Body of pancreas (tissue), 4 donors: ENCODE results near the gene NCAM1. TPM values are rescaled to one million over a fixed set of nuclear protein-coding genes. Genes with fewer than 3 reads are reported as not detected.

Source experiments
- ATAC-seq: fragments of 150-250 bp; one replicate; pipeline ENCODE4 v1.9.1; 2016
- DNase-seq, 4 donors: peaks; one replicate each; pipeline ENCODE4 v3.0.0-alpha.2; 2019
- H3K27ac ChIP-seq, 4 donors: fragments of 200-600 bp; sonication (generic); 1 replicate in 3 of 4; 2 replicates in 1 of 4; pipeline versions ENCODE4 v1.5.1 to v1.6.1; 2016 to 2019; ENCODE audit warnings: mild to moderate bottlenecking in 1 of 4, mixed read lengths in 1 of 4, moderate library complexity in 1 of 4
- H3K27me3 ChIP-seq, 2 donors: fragments of 200-600 bp; sonication (generic); one replicate each; pipeline ENCODE4 v1.6.0; 2016; ENCODE audit warnings: mild to moderate bottlenecking in 1 of 2
- H3K36me3 ChIP-seq, 2 donors: fragments of 200-600 bp; sonication (generic); replicated peaks in 1 of 2; 2 replicates each; pipeline ENCODE4 v1.5.1; 2016; ENCODE audit warnings: low read depth in 2 of 2; ENCODE audit not compliant: insufficient read depth in 1 of 2
- H3K4me1 ChIP-seq: fragments of 200-600 bp; sonication (generic); one replicate; pipeline ENCODE4 v1.6.0; 2016
- H3K4me3 ChIP-seq, 2 donors: fragments of 200-600 bp; sonication (generic); 1 replicate in 1 of 2; 2 replicates in 1 of 2; pipeline ENCODE4 v1.5.1; 2016 to 2019
- H3K9me3 ChIP-seq, 3 donors: fragments of 200-600 bp; sonication (generic); 1 replicate in 2 of 3; 2 replicates in 1 of 3; pipeline ENCODE4 v1.5.1; 2016
- CTCF ChIP-seq, 7 experiments: fragments of 450-650 bp in 4 of 7; fragments of 200-600 bp in 3 of 7; sonication (generic) in 3 of 7; IDR thresholded peaks; one replicate each; pipeline ENCODE4 v1.5.1; 2016 to 2019; ENCODE audit warnings: antibody characterized with exemption in 7 of 7
- POLR2A ChIP-seq, 3 donors: fragments of 450-650 bp; IDR thresholded peaks; one replicate each; pipeline ENCODE4 v1.6.1; 2016; ENCODE audit warnings: antibody characterized with exemption in 3 of 3, mild to moderate bottlenecking in 2 of 3
- WGBS, 2 donors: methylation state at CpG; one replicate each; pipeline ENCODE4 v1.1.5; 2017; 5-methylcytosine and 5-hydroxymethylcytosine counted together
- intact Hi-C: fragments of 100-400 bp; cut with DNase I; formaldehyde crosslinking; loops from one replicate; pipeline ENCODE4 v1.15.1; 2023
- total RNA-seq, 2 donors: library from RNA; depleted of rRNA; stranded (reverse); fragments of >200 nt; gene quantifications; one replicate each; pipeline ENCODE4 v1.1.0, GENCODE V29; 2016

NCAM1 gene
- total RNA-seq, 2 donors from 2014 or later: 10.1 to 26.0 TPM

- H3K4me1 ChIP-seq: no peaks in the 10 kb centered on the region
Observed at GRCh38 chr11:113114705-113115027, 153.4 kb downstream of the NCAM1 start.

GRCh38 chr11:113118104-113118503, 156.9 kb downstream of the NCAM1 start:
- Histone ChIP-seq H3K27ac (no peak overlapping the region), H3K4me3 (no peak overlapping the region), H3K4me1 (no peaks in the 10 kb centered on the region), H3K9me3 (no peaks in the 10 kb centered on the region), H3K27me3 (peaks cover 0 to 3% of the 10 kb centered on the region in 2 donors), H3K36me3 (no peaks in the 10 kb centered on the region)
- ATAC-seq: no peak
- WGBS, 2 donors: 80 to 81% methylated on average over 1 of the region's 1 CpG
- no peak for DNase-seq
- intact Hi-C loops: loop anchor here (10.0 kb wide), 1 partner anchor 533 kb away; no protein-coding TSS in a partner anchor
- TF ChIP-seq POLR2A (IDR thresholded peaks at IDR 0.05): no peak
- no peak for TF ChIP-seq CTCF (IDR thresholded peaks at IDR 0.05)

More at GRCh38 chr11:113114705-113115027, 153.4 kb downstream of the NCAM1 start:
- no peaks in the 10 kb centered on the region for H3K36me3 ChIP-seq
- no peak overlapping the region for H3K4me3 ChIP-seq
- H3K27ac ChIP-seq: no peak overlapping the region
- TF ChIP-seq POLR2A (IDR thresholded peaks at IDR 0.05) (no peak), CTCF (IDR thresholded peaks at IDR 0.05) (no peak)
- ATAC-seq (no peak), DNase-seq (no peak)
- 37 to 45% methylated on average over 3 of the region's 3 CpGs for WGBS, 2 donors
- H3K9me3 ChIP-seq: no peaks in the 10 kb centered on the region
- intact Hi-C loops: loop anchor here (10.0 kb wide), 1 partner anchor 530 kb away; no protein-coding TSS in a partner anchor
- H3K27me3 ChIP-seq: no peaks in the 10 kb centered on the region

- Histone ChIP-seq H3K4me1 (no peaks in the 10 kb centered on the region), H3K27me3 (peaks cover 0 to 6% of the 10 kb centered on the region in 2 donors), H3K27ac (no peak overlapping the region), H3K9me3 (no peaks in the 10 kb centered on the region), H3K36me3 (no peaks in the 10 kb centered on the region), H3K4me3 (no peak overlapping the region)
- ATAC-seq (no peak), DNase-seq (no peak)
- whole genome bisulfite sequencing, 2 donors: 69 to 87% methylated on average over 3 of the region's 3 CpGs
- no peak for TF ChIP-seq CTCF (IDR thresholded peaks at IDR 0.05)
- TF ChIP-seq POLR2A (IDR thresholded peaks at IDR 0.05): no peak
- intact Hi-C loops: loop anchor here (10.0 kb wide), 1 partner anchor 534 kb away; no protein-coding TSS in a partner anchor
Observed at GRCh38 chr11:113119074-113119473, 157.9 kb downstream of the NCAM1 start.

- no peak overlapping the region for H3K27ac ChIP-seq
- intact Hi-C loops: loop anchor here (10.0 kb wide), 1 partner anchor 535 kb away; no protein-coding TSS in a partner anchor
- DNase-seq (no peak), ATAC-seq (no peak)
- no peaks in the 10 kb centered on the region for H3K36me3 ChIP-seq
- no peak overlapping the region for H3K4me3 ChIP-seq
- TF ChIP-seq POLR2A (IDR thresholded peaks at IDR 0.05): no peak
- TF ChIP-seq CTCF (IDR thresholded peaks at IDR 0.05): no peak
- 72 to 76% methylated on average over 4 of the region's 4 CpGs for WGBS, 2 donors
- peaks cover 0 to 6% of the 10 kb centered on the region in 2 donors for H3K27me3 ChIP-seq
- no peaks in the 10 kb centered on the region for H3K9me3 ChIP-seq
- H3K4me1 ChIP-seq: no peaks in the 10 kb centered on the region
Observed at GRCh38 chr11:113119966-113120736, 158.9 kb downstream of the NCAM1 start.

DNA sequence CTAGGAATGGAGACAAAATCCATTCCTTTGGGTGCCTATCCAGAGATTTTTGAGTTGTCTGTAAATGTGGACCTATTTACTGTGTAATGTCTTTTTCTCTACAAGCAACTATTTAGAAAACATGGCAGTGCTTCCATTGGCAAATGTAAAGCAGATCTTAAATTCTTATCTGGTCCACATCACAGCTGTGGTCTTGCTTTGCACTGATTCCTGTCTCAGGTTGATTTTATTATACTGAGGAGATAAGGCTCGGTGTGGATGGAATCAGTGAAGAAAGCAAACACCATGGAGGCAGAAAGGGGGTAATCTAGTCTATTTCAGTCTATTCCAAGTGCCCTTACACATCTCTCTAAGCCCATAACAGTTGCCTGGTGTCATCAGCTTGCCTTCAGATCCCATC, 160.5 kb downstream of the NCAM1 start:
- peaks cover 0 to 6% of the 10 kb centered on the region in 2 donors for H3K27me3 ChIP-seq
- intact Hi-C loops: no loop called here
- no peak for ATAC-seq

More for the DNA sequence above, 160.5 kb downstream of the NCAM1 start:
- 26 to 33% methylated on average over 1 of the region's 1 CpG for WGBS, 2 donors
- Histone ChIP-seq H3K27ac (no peak overlapping the region), H3K36me3 (no peaks in the 10 kb centered on the region), H3K9me3 (no peaks in the 10 kb centered on the region), H3K4me3 (no peak overlapping the region), H3K4me1 (no peaks in the 10 kb centered on the region)
- DNase-seq: no peak
- no peak for TF ChIP-seq CTCF (IDR thresholded peaks at IDR 0.05)
- TF ChIP-seq POLR2A (IDR thresholded peaks at IDR 0.05): no peak
